CD4-positive, CD25-positive, alpha-beta regulatory T cell (primary cell): ENCODE measurements around the gene MYMX. TPM values are rescaled to one million over a fixed set of nuclear protein-coding genes. Genes with fewer than 3 reads are reported as not detected.

ENCODE experiments used
- polyA plus RNA-seq, 4 donors: library from polyadenylated mRNA; unstranded; fragments of 300-500 nt; fragmentation: Illumina TruSeq; gene quantifications; one replicate each; pipeline ENCODE4 v1.2.3, GENCODE V29; 2021
- total RNA-seq: library from RNA; stranded (reverse); gene quantifications from one replicate; pipeline ENCODE4 v1.2.3, GENCODE V29; 2022

Gene MYMX
- total and polyA plus RNA-seq, 5 donors from 2014 or later: not detected

Other genes with a start within 250 kb of the MYMX start
- 11.8 TPM for gene MRPL14, start 89.5 kb upstream of the MYMX start, total RNA-seq
- gene MRPL14, start 89.5 kb upstream of the MYMX start, polyA plus RNA-seq: 100 to 1,000 TPM in 1 of 4 donors, 10 to 100 TPM in 3; 72.3 to 101 (median 86.5) TPM
- 20.5 TPM for gene TMEM63B, start 89.4 kb upstream of the MYMX start, total RNA-seq
- gene TMEM63B, start 89.4 kb upstream of the MYMX start, polyA plus RNA-seq: 1 to 10 TPM; 1.3 to 2.3 (median 1.4) TPM
- not detected for gene CAPN11, start 58.1 kb upstream of the MYMX start, total RNA-seq
- gene CAPN11, start 58.1 kb upstream of the MYMX start, polyA plus RNA-seq: not detected
- 2.6 TPM for gene SLC29A1, start 6.7 kb downstream of the MYMX start, total RNA-seq
- gene SLC29A1, start 6.7 kb downstream of the MYMX start, polyA plus RNA-seq: 1 to 10 TPM; 3.3 to 6.1 (median 3.9) TPM
- 399 TPM for gene HSP90AB1, start 30.2 kb downstream of the MYMX start, total RNA-seq
- 100 to 1,000 TPM; 264 to 426 (median 333) TPM for gene HSP90AB1, start 30.2 kb downstream of the MYMX start, polyA plus RNA-seq
- gene SLC35B2, start 40.6 kb downstream of the MYMX start, total RNA-seq: 14.8 TPM
- gene SLC35B2, start 40.6 kb downstream of the MYMX start, polyA plus RNA-seq: 10 to 100 TPM; 33.0 to 42.4 (median 36.8) TPM
- gene NFKBIE, start 48.6 kb downstream of the MYMX start, total RNA-seq: 53.8 TPM
- gene NFKBIE, start 48.6 kb downstream of the MYMX start, polyA plus RNA-seq: 1 to 10 TPM; 3.6 to 7.0 (median 6.1) TPM
- gene TMEM151B, start 53.5 kb downstream of the MYMX start, total RNA-seq: not detected
- not detected for gene TMEM151B, start 53.5 kb downstream of the MYMX start, polyA plus RNA-seq
- gene AARS2, start 96.4 kb downstream of the MYMX start, total RNA-seq: 15.7 TPM
- 1 to 10 TPM; 3.6 to 8.3 (median 6.1) TPM for gene AARS2, start 96.4 kb downstream of the MYMX start, polyA plus RNA-seq
- gene SPATS1, start 125.7 kb downstream of the MYMX start, total RNA-seq: not detected
- gene SPATS1, start 125.7 kb downstream of the MYMX start, polyA plus RNA-seq: not detected
- gene CDC5L, start 170.8 kb downstream of the MYMX start, total RNA-seq: 22.4 TPM
- 10 to 100 TPM; 15.9 to 18.3 (median 16.3) TPM for gene CDC5L, start 170.8 kb downstream of the MYMX start, polyA plus RNA-seq